Natural killer cell (primary cell): Measurements from ENCODE around the gene MYBPC1. TPM values are rescaled to one million over a fixed set of nuclear protein-coding genes. Genes with fewer than 3 reads are reported as not detected.

ENCODE experiments used
- ATAC-seq, 3 donors: fragments of 150-1000 bp in 2 of 3; fragments of 200-7000 bp in 1 of 3; cut with Tn5 transposase; 1 replicate in 1 of 3; 2 replicates in 2 of 3; pipeline ENCODE4 v1.10.0; 2021; ENCODE audit warnings: mild to moderate bottlenecking in 2 of 3, moderate library complexity in 2 of 3
- DNase-seq, 2 donors: peaks; one replicate each; pipeline versions ENCODE4 v3.0.0 to v3.0.0-alpha.2; 2013 to 2021; ENCODE audit warnings: mixed read lengths in 1 of 2
- H3K27ac ChIP-seq: one replicate; pipeline ENCODE4 v1.5.1; 2013; ENCODE audit warnings: mild to moderate bottlenecking, low read length
- H3K27me3 ChIP-seq: one replicate; pipeline ENCODE4 v1.6.1; 2013; ENCODE audit warnings: low read length; ENCODE audit not compliant: control insufficient read depth, insufficient read depth
- H3K36me3 ChIP-seq: one replicate; pipeline ENCODE4 v1.6.1; 2013; ENCODE audit warnings: low read length; ENCODE audit not compliant: control insufficient read depth, insufficient read depth
- H3K4me1 ChIP-seq: one replicate; pipeline ENCODE4 v1.6.1; 2013; ENCODE audit warnings: low read length; ENCODE audit not compliant: control insufficient read depth, insufficient read depth
- H3K4me3 ChIP-seq: one replicate; pipeline ENCODE4 v1.5.1; 2013; ENCODE audit warnings: low read length
- H3K9me3 ChIP-seq: one replicate; pipeline ENCODE4 v1.6.1; 2013; ENCODE audit warnings: low read length; ENCODE audit not compliant: control insufficient read depth, insufficient read depth
- H3K27ac Mint-ChIP-seq, 2 donors: one replicate each; pipeline ENCODE4 v1.8.0; 2022; ENCODE audit warnings: mild to moderate bottlenecking in 2 of 2, mixed read lengths in 2 of 2, moderate library complexity in 1 of 2
- H3K27me3 Mint-ChIP-seq, 2 donors: one replicate each; pipeline ENCODE4 v1.8.0; 2022; ENCODE audit warnings: low read depth in 2 of 2, mixed read lengths in 2 of 2
- H3K36me3 Mint-ChIP-seq: one replicate; pipeline ENCODE4 v1.8.0; 2022; ENCODE audit warnings: mixed read lengths
- H3K4me1 Mint-ChIP-seq, 2 donors: one replicate each; pipeline ENCODE4 v1.8.0; 2022; ENCODE audit warnings: mixed read lengths in 2 of 2
- H3K4me3 Mint-ChIP-seq: one replicate; pipeline ENCODE4 v1.8.0; 2022; ENCODE audit warnings: mild to moderate bottlenecking, moderate library complexity, mixed read lengths
- H3K9me3 Mint-ChIP-seq, 2 donors: one replicate each; pipeline ENCODE4 v1.8.0; 2022; ENCODE audit warnings: mixed read lengths in 2 of 2
- CTCF ChIP-seq: fragments of 200-600 bp; IDR thresholded peaks from one replicate; pipeline ENCODE4 v1.8.0; 2022; ENCODE audit warnings: antibody characterized with exemption
- WGBS: methylation state at CpG from one replicate; pipeline ENCODE4 v1.1.7; 2013; ENCODE audit warnings: missing lambda C conversion rate; ENCODE audit not compliant: insufficient coverage; 5-methylcytosine and 5-hydroxymethylcytosine counted together
- intact Hi-C: fragments of 100-400 bp; cut with micrococcal nuclease; formaldehyde crosslinking; loops from one replicate; pipeline ENCODE4 v1.14.2; 2022
- total RNA-seq, 4 donors: library from RNA; stranded (reverse); fragments of 120-200 nt in 1 of 4; gene quantifications; one replicate each; pipeline versions ENCODE4 v1.2.3 to v1.2.4, GENCODE V29; 2013 to 2022

MYBPC1 gene
- total RNA-seq, 3 donors from 2014 or later (not counting 1 experiment from before 2014, with no cell fraction given): not detected

DNA sequence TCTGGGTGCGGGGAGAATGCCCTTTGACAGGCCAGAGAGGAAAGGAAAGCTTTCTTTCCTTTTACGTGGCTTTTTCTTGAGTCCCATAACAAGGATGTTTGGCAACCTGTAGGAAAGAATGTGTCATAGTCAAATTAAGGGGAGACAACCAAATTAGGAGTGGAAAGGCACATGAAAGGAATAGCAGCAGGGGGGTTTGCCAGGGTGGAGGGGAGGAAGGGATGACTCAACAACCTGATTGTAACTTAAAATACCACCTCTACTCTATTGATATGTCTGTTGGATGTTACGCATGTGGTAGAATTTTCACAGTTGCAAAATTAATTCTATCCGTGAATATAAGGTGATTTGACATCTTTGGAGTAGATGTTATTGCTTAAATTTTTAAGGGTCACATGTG, 28.5 kb upstream of the MYBPC1 start:
- Mint-ChIP-seq H3K27me3 (peaks cover 0 to 20% of the 10 kb centered on the region in 2 donors), H3K36me3 (no peaks in the 10 kb centered on the region), H3K4me1 (peaks cover 0 to 4% of the 10 kb centered on the region in 2 donors), H3K4me3 (no peak overlapping the region), H3K27ac (no peak overlapping the region), H3K9me3 (no peaks in the 10 kb centered on the region)
- intact Hi-C loops: no loop called here
- Histone ChIP-seq H3K27ac (no peak overlapping the region), H3K4me3 (no peak overlapping the region), H3K4me1 (no peaks in the 10 kb centered on the region), H3K36me3 (no peaks in the 10 kb centered on the region), H3K27me3 (peaks cover 2% of the 10 kb centered on the region), H3K9me3 (no peaks in the 10 kb centered on the region)
- ATAC-seq: no peak
- TF ChIP-seq CTCF: no peak
- DNase-seq: no peak
- WGBS: 74% methylated on average over 4 of the region's 4 CpGs

- Histone ChIP-seq H3K4me3 (no peak overlapping the region), H3K4me1 (no peaks in the 10 kb centered on the region), H3K27ac (no peak overlapping the region), H3K36me3 (no peaks in the 10 kb centered on the region), H3K9me3 (no peaks in the 10 kb centered on the region), H3K27me3 (peaks cover 2% of the 10 kb centered on the region)
- WGBS: 87% methylated on average over 3 of the region's 4 CpGs
- no peaks in the 10 kb centered on the region for H3K9me3 Mint-ChIP-seq
- peaks cover 8 to 17% of the 10 kb centered on the region in 2 donors for H3K27me3 Mint-ChIP-seq
- ATAC-seq: no peak
- H3K4me1 Mint-ChIP-seq: peaks cover 0 to 4% of the 10 kb centered on the region in 2 donors
- no peaks in the 10 kb centered on the region for H3K36me3 Mint-ChIP-seq
- H3K27ac Mint-ChIP-seq: no peak overlapping the region
- no peak for TF ChIP-seq CTCF
- no peak for DNase-seq
- H3K4me3 Mint-ChIP-seq: no peak overlapping the region
- intact Hi-C loops: no loop called here
Measured at GRCh38 chr12:101567918-101568317, 26.9 kb upstream of the MYBPC1 start.

DNA sequence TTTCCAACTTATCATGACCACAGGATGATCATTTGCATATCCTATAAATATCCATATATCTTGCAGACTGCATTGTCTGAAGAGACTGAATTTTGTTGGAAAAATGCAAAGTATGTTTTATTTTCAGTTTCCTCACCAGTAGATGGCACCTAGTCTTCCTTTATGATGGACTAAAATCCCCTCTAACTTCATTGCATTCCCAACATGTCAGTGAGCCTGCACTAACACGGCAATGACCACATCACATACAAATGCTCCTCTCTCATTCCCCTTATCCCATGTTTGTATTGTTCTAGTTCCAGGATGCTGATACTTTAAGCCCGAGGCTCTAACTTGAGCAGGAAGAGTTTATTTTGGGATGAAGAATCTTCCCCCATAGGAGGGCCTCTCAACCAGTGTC, 24.7 kb upstream of the MYBPC1 start:
- no peak overlapping the region for H3K4me3 ChIP-seq
- Mint-ChIP-seq H3K36me3 (no peaks in the 10 kb centered on the region), H3K27ac (no peak overlapping the region), H3K4me1 (peaks cover 0 to 4% of the 10 kb centered on the region in 2 donors), H3K27me3 (peaks cover 12 to 21% of the 10 kb centered on the region in 2 donors), H3K4me3 (no peak overlapping the region), H3K9me3 (no peaks in the 10 kb centered on the region)
- no peaks in the 10 kb centered on the region for H3K9me3 ChIP-seq
- ATAC-seq: no peak
- H3K36me3 ChIP-seq: no peaks in the 10 kb centered on the region
- WGBS: no CpG with 5 or more reads among the region's 2 CpGs
- no peak overlapping the region for H3K27ac ChIP-seq
- no peaks in the 10 kb centered on the region for H3K4me1 ChIP-seq
- H3K27me3 ChIP-seq: peaks cover 2% of the 10 kb centered on the region
- TF ChIP-seq CTCF: no peak
- intact Hi-C loops: no loop called here
- peak in 1 of 2 donors; percentile 8 for DNase-seq

GRCh38 chr12:101571105-101571504, 23.7 kb upstream of the MYBPC1 start:
- no peak overlapping the region for H3K27ac ChIP-seq
- H3K36me3 ChIP-seq: no peaks in the 10 kb centered on the region
- no peak overlapping the region for H3K4me3 ChIP-seq
- 87% methylated on average over 2 of the region's 4 CpGs for WGBS
- H3K9me3 Mint-ChIP-seq: no peaks in the 10 kb centered on the region
- no peak for DNase-seq
- no peak for ATAC-seq
- no peak overlapping the region for H3K4me3 Mint-ChIP-seq
- peaks cover 2% of the 10 kb centered on the region for H3K27me3 ChIP-seq
- no peaks in the 10 kb centered on the region for H3K36me3 Mint-ChIP-seq
- intact Hi-C loops: no loop called here
- peaks cover 0 to 4% of the 10 kb centered on the region in 2 donors for H3K4me1 Mint-ChIP-seq
- no peaks in the 10 kb centered on the region for H3K9me3 ChIP-seq
- TF ChIP-seq CTCF: no peak
- no peak overlapping the region for H3K27ac Mint-ChIP-seq
- H3K27me3 Mint-ChIP-seq: peaks cover 10 to 26% of the 10 kb centered on the region in 2 donors
- no peaks in the 10 kb centered on the region for H3K4me1 ChIP-seq
